Measurements from ENCODE around the gene RPS6KA3.

RPS6KA3 gene

DNA sequence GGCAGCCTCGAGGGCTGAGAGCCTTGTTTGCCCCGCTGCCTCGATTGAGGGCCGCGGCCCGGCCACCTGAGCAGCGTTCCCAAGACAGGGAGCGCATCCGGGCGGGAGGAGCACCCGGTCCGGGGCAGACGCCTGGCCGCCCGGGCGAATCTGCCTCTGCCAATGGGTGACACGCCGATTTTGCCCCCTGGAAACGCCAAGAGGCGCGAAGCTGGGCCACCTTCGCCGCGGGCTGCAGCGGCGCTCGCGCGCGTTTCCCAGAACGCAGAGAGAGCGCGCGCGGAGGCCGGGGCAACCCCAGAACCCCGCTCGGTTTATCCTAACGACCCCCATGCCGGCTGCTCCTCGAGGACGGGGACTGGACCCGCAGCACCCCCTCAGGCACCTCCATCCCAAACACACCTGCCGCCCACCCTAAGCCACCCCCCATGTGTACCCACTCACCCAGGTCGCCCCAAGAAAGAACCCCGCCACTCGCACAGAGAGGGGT is 150.6 kb downstream of the RPS6KA3 start:
- DNase-seq (ENCODE audit: low read depth, low spot score), result no peak
- no peak overlapping the region for H3K27ac ChIP-seq

DNA sequence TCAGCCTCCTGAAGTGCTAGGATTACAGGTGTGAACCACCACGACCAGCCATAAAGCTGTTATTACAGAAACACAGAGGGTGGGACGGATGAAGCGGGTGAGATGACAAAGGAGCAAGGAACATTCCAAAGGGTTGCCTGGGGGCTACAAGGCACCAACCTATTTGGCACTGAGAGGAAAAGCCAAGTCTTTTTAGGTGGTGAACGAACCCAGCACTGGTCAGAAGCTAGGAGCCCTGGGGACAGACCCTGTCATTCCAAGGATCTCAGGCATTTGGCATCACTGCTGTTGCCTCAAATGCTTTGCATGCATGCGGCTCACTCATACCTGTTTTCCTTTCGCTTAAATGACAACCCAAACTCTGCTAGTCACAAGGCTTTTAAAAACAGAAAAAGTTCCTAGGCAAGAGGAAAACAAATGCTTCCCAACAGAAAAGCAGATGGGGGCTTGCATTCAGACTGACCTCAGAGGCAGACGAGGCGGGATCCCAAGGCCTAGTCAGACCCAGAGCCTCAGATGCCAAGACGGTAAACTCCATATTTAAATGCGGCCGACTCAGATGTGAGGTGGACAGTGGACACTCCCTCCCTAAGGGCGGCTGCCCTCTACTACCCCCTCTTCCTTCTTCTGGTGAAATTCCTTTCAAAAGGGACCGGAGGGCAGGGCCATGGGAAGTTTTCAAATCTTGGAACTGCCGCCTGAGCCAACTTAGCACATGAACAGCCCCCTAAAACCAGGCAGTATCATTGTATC is 154.5 kb downstream of the RPS6KA3 start:
- no peak for DNase-seq (ENCODE audit: low read depth, low spot score)
- H3K27ac ChIP-seq, result no peak overlapping the region

DNA sequence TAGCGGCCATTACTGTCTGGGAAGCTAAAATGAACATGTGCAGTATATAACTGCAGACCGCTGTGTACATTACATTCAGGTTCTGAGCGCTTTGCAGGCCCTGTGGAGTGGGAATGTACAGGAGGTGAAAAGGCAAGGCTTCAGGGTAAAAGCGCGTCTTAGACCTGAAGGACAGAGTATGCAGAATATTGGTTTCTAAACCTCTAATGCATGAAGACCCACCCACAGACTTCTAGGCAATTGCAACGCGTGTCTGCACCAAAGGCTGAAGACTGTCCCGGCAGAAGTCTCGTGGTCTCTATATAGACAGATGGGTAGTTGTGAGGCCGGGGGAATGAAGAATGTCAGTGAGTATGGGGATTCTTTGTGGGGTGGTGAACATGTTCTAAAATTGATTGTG is 155.4 kb downstream of the RPS6KA3 start:
- no peak overlapping the region for H3K27ac ChIP-seq
- no peak for DNase-seq (ENCODE audit: low read depth, low spot score)

DNA sequence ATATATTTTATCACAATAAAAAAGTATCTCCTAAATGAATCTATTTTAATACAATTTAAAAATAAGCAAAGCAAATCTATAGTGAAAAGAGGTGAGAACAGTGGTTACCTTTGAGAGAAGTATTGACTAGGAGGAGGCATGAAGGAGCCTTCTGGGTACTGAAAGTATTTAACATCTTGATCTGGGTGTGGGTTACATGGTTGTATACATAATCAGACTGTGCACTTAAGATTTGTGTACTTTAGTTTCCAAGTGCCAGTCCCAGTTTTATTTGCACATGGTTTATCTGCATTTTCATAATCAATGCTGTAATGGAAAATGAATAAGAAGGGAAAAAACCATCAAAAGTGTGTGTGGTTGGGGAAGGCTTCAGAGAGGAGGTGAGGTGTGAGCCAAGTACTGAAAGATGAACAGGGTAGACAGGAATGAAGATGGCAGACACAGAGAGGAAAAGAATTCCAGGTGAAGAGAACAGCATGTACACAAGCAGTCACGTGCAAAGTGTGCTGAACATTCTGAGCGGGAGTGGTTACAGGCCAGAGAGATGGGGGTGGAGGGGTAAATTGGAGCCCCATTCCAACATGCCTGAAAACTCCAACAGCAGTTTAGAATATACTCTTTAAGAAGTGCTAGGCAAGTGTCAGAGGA is 164.7 kb downstream of the RPS6KA3 start:
- no peak for DNase-seq (ENCODE audit: low read depth, low spot score)
- no peak overlapping the region for H3K27ac ChIP-seq
